Spinal cord (tissue), 10 donors: ENCODE results near the gene KIRREL3. TPM values are rescaled to one million over a fixed set of nuclear protein-coding genes. Genes with fewer than 3 reads are reported as not detected.

Source experiments
- DNase-seq, 6 donors: peaks; one replicate each; pipeline versions ENCODE4 v3.0.0 to v3.0.0-alpha.2; 2013 to 2015; ENCODE audit warnings: low spot score in 6 of 6, low read depth in 4 of 6
- H3K27ac ChIP-seq: one replicate; pipeline ENCODE4 v1.5.1; 2013; ENCODE audit warnings: low read depth, low read length, control low read depth
- H3K27me3 ChIP-seq: one replicate; pipeline ENCODE4 v1.6.1; 2013; ENCODE audit warnings: low read length; ENCODE audit not compliant: control insufficient read depth, insufficient read depth
- H3K36me3 ChIP-seq: one replicate; pipeline ENCODE4 v1.6.1; 2013; ENCODE audit warnings: low read length; ENCODE audit not compliant: control insufficient read depth, insufficient read depth
- H3K4me1 ChIP-seq: one replicate; pipeline ENCODE4 v1.6.1; 2013; ENCODE audit warnings: low read length; ENCODE audit not compliant: control insufficient read depth, insufficient read depth
- H3K4me3 ChIP-seq: one replicate; pipeline ENCODE4 v1.5.1; 2013; ENCODE audit warnings: low read depth, low read length, control low read depth
- H3K9me3 ChIP-seq: one replicate; pipeline ENCODE4 v1.6.1; 2013; ENCODE audit warnings: low read length; ENCODE audit not compliant: control insufficient read depth, insufficient read depth
- WGBS: methylation state at CpG from one replicate; pipeline ENCODE4 v1.1.5; 2013; ENCODE audit warnings: missing lambda C conversion rate; ENCODE audit not compliant: insufficient coverage; 5-methylcytosine and 5-hydroxymethylcytosine counted together
- polyA plus RNA-seq, 2 donors: library from polyadenylated mRNA; unstranded; fragments of 120-200 nt; gene quantifications; one replicate each; pipeline ENCODE4 v1.2.1, GENCODE V29; 2013; ENCODE audit not compliant: insufficient read length in 2 of 2
- total RNA-seq, 2 donors: library from RNA; depleted of rRNA in 1 of 2; stranded (reverse); fragments of 120-200 nt in 1 of 2; fragments of >200 nt in 1 of 2; gene quantifications; one replicate each; pipeline versions ENCODE4 v1.2.3 to v1.2.4, GENCODE V29; 2013 to 2014
- donor health status: healthy.

KIRREL3 gene
- total and polyA plus RNA-seq, 4 donors = 10.0 to 58.1 (median 31.7) TPM

GRCh38 chr11:126683766-126684728 is 316.5 kb downstream of the KIRREL3 start:
- Histone ChIP-seq H3K4me3 (no peak overlapping the region), H3K9me3 (no peaks in the 10 kb centered on the region), H3K36me3 (peaks cover 5% of the 10 kb centered on the region), H3K27me3 (no peaks in the 10 kb centered on the region), H3K27ac (no peak overlapping the region), H3K4me1 (no peaks in the 10 kb centered on the region)
- no peak for DNase-seq
- 91% methylated on average over 17 of the region's 19 CpGs for WGBS

- H3K27me3 ChIP-seq = no peaks in the 10 kb centered on the region
- 96% methylated on average over 4 of the region's 8 CpGs for WGBS
- H3K9me3 ChIP-seq = no peaks in the 10 kb centered on the region
- no peak overlapping the region for H3K4me3 ChIP-seq
- no peak overlapping the region for H3K27ac ChIP-seq
- H3K36me3 ChIP-seq = peaks cover 5% of the 10 kb centered on the region
- DNase-seq = no peak
- no peaks in the 10 kb centered on the region for H3K4me1 ChIP-seq
Measured at GRCh38 chr11:126682590-126682989, 318.0 kb downstream of the KIRREL3 start.

- Histone ChIP-seq H3K27ac (no peak overlapping the region), H3K4me1 (no peaks in the 10 kb centered on the region), H3K27me3 (no peaks in the 10 kb centered on the region), H3K9me3 (no peaks in the 10 kb centered on the region), H3K4me3 (no peak overlapping the region), H3K36me3 (peaks cover 5% of the 10 kb centered on the region)
- 65% methylated on average over 2 of the region's 3 CpGs for WGBS
- DNase-seq = peak in 1 of 6 donors; percentile 51
Measured at GRCh38 chr11:126680700-126681099, 319.9 kb downstream of the KIRREL3 start.

- no peaks in the 10 kb centered on the region for H3K27me3 ChIP-seq
- DNase-seq = peak in 2 of 6 donors; percentile 54 to 83
- no peaks in the 10 kb centered on the region for H3K4me1 ChIP-seq
- no peak overlapping the region for H3K4me3 ChIP-seq
- H3K27ac ChIP-seq = no peak overlapping the region
- peaks cover 5% of the 10 kb centered on the region for H3K36me3 ChIP-seq
- no CpG with 5 or more reads among the region's 4 CpGs for WGBS
- no peaks in the 10 kb centered on the region for H3K9me3 ChIP-seq
Measured at GRCh38 chr11:126680131-126680530, 320.4 kb downstream of the KIRREL3 start.

- no peak for DNase-seq
- Histone ChIP-seq H3K27me3 (no peaks in the 10 kb centered on the region), H3K36me3 (peaks cover 4% of the 10 kb centered on the region), H3K27ac (no peak overlapping the region), H3K4me1 (no peaks in the 10 kb centered on the region), H3K4me3 (no peak overlapping the region), H3K9me3 (no peaks in the 10 kb centered on the region)
- no CpG with 5 or more reads among the region's 2 CpGs for WGBS
Measured at GRCh38 chr11:126679033-126679432, 321.5 kb downstream of the KIRREL3 start.

- Histone ChIP-seq H3K4me1 (no peaks in the 10 kb centered on the region), H3K36me3 (no peaks in the 10 kb centered on the region), H3K27me3 (no peaks in the 10 kb centered on the region), H3K4me3 (no peak overlapping the region), H3K9me3 (no peaks in the 10 kb centered on the region), H3K27ac (no peak overlapping the region)
- DNase-seq = no peak
- 71% methylated on average over 5 of the region's 9 CpGs for WGBS
Measured at GRCh38 chr11:126676536-126676935, 324.0 kb downstream of the KIRREL3 start.

- WGBS = no CpG with 5 or more reads among the region's 1 CpG
- no peak for DNase-seq
- Histone ChIP-seq H3K4me3 (no peak overlapping the region), H3K9me3 (no peaks in the 10 kb centered on the region), H3K4me1 (no peaks in the 10 kb centered on the region), H3K36me3 (no peaks in the 10 kb centered on the region), H3K27me3 (no peaks in the 10 kb centered on the region), H3K27ac (no peak overlapping the region)
Measured at GRCh38 chr11:126673319-126673718, 327.3 kb downstream of the KIRREL3 start.

GRCh38 chr11:126669416-126669815 is 331.2 kb downstream of the KIRREL3 start:
- peak in 1 of 6 donors; percentile 67 for DNase-seq
- Histone ChIP-seq H3K27ac (no peak overlapping the region), H3K27me3 (no peaks in the 10 kb centered on the region), H3K9me3 (no peaks in the 10 kb centered on the region), H3K36me3 (no peaks in the 10 kb centered on the region), H3K4me1 (no peaks in the 10 kb centered on the region), H3K4me3 (no peak overlapping the region)
- WGBS = 42% methylated on average over 2 of the region's 5 CpGs

GRCh38 chr11:126664643-126665042 is 335.9 kb downstream of the KIRREL3 start:
- H3K36me3 ChIP-seq = no peaks in the 10 kb centered on the region
- H3K4me1 ChIP-seq = peaks cover 7% of the 10 kb centered on the region
- H3K9me3 ChIP-seq = no peaks in the 10 kb centered on the region
- no peaks in the 10 kb centered on the region for H3K27me3 ChIP-seq
- H3K27ac ChIP-seq = no peak overlapping the region
- WGBS = no CpG with 5 or more reads among the region's 2 CpGs
- no peak for DNase-seq
- no peak overlapping the region for H3K4me3 ChIP-seq
